GM12875 (cell line): Measurements from ENCODE around the gene DNAJB13.
A peak's percentile ranks its signal among the peaks of the same experiment; 100 is the strongest.
"Not testable (repeated sequence)": the region's sequence is repeated elsewhere in the genome, so short reads cannot be mapped to it uniquely, and the experiment has no call there.

Source experiments
- H3K4me3 ChIP-seq: one replicate; pipeline ENCODE4 v1.5.1; 2011; ENCODE audit warnings: low read depth, low read length, control low read depth
- CTCF ChIP-seq: IDR thresholded peaks from 2 replicates; pipeline ENCODE4 v1.5.1; 2011; ENCODE audit warnings: low read depth, mild to moderate bottlenecking, control low read depth, inconsistent platforms, low read length, moderate library complexity, borderline replicate concordance; ENCODE audit not compliant: insufficient read depth

Gene DNAJB13

GRCh38 chr11:73983741-73984538, 33.1 kb downstream of the DNAJB13 start:
- peak overlapping the region; percentile 49 for H3K4me3 ChIP-seq
- TF ChIP-seq CTCF, result no peak

GRCh38 chr11:73985661-73986060, 34.8 kb downstream of the DNAJB13 start:
- H3K4me3 ChIP-seq, result not testable (repeated sequence)

GRCh38 chr11:73988227-73988626, 37.4 kb downstream of the DNAJB13 start:
- H3K4me3 ChIP-seq, result no peak overlapping the region
- no peak for TF ChIP-seq CTCF

GRCh38 chr11:73989156-73989555, 38.3 kb downstream of the DNAJB13 start:
- H3K4me3 ChIP-seq, result no peak overlapping the region
- no peak for TF ChIP-seq CTCF

- no peak overlapping the region for H3K4me3 ChIP-seq
- TF ChIP-seq CTCF, result no peak
Measured at GRCh38 chr11:73990730-73991129, 39.9 kb downstream of the DNAJB13 start.

GRCh38 chr11:73991471-73992006, 40.7 kb downstream of the DNAJB13 start:
- TF ChIP-seq CTCF, result no peak
- peak overlapping the region; percentile 24 for H3K4me3 ChIP-seq

GRCh38 chr11:73995247-73995646, 44.4 kb downstream of the DNAJB13 start:
- TF ChIP-seq CTCF, result no peak
- H3K4me3 ChIP-seq, result no peak overlapping the region

- no peak overlapping the region for H3K4me3 ChIP-seq
- no peak for TF ChIP-seq CTCF
Measured at GRCh38 chr11:73995731-73996130, 44.9 kb downstream of the DNAJB13 start.
